ENCODE results near the gene HCRTR1.

DNA sequence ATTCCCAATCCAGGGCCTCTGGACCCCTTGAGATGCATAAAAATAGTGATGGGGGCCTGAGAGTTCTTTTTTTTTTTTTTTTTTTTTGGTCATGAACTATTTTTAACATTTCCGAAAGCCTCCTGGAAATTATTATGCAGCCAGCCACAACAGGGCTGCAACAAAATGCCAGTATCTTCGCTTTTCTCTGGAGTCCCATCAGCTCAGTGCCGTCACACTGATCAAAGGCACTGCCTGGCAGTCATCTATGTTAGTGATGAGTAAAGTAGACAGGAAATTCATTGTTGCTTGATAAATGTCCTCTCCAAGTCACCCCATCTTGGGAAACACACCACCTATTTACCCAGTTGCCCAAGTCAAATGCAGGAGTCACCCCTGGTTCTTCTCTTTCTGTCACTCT, 42.4 kb downstream of the HCRTR1 start:
- TF ChIP-seq, protein P1, sequence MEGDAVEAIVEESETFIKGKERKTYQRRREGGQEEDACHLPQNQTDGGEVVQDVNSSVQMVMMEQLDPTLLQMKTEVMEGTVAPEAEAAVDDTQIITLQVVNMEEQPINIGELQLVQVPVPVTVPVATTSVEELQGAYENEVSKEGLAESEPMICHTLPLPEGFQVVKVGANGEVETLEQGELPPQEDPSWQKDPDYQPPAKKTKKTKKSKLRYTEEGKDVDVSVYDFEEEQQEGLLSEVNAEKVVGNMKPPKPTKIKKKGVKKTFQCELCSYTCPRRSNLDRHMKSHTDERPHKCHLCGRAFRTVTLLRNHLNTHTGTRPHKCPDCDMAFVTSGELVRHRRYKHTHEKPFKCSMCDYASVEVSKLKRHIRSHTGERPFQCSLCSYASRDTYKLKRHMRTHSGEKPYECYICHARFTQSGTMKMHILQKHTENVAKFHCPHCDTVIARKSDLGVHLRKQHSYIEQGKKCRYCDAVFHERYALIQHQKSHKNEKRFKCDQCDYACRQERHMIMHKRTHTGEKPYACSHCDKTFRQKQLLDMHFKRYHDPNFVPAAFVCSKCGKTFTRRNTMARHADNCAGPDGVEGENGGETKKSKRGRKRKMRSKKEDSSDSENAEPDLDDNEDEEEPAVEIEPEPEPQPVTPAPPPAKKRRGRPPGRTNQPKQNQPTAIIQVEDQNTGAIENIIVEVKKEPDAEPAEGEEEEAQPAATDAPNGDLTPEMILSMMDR (IDR thresholded peaks at IDR 0.05) = no peak
- TF ChIP-seq POLR2AphosphoS5 (IDR thresholded peaks at IDR 0.05) = no peak
- TF ChIP-seq POLR2A (IDR thresholded peaks at IDR 0.05; ENCODE audit: low read depth) = no peak
- TF ChIP-seq EP300 (IDR thresholded peaks at IDR 0.05) = no peak
